IMR-90 (cell line): Measurements from ENCODE around the gene TUBGCP2. TPM values are rescaled to one million over a fixed set of nuclear protein-coding genes. Genes with fewer than 3 reads are reported as not detected.

Experiments used
- ATAC-seq: fragments of 200-7000 bp; cut with Tn5 transposase; 2 replicates; pipeline ENCODE4 v1.9.1; 2020; ENCODE audit warnings: low read depth, mild to moderate bottlenecking, moderate library complexity
- BruUV-seq: library from RNA; stranded (reverse); fragments of 400-500 nt; replicated peaks from 2 replicates; lab custom pipeline; 2021; lab: Mats Ljungman, UMichigan
- CTCF ChIA-PET: fragments of 300-600 bp; formaldehyde crosslinking; extraction: SDS; loops from one replicate; lab custom pipeline; 2021; ENCODE audit warnings: antibody characterized with exemption; lab: Yijun Ruan, JAX
- POLR2A ChIA-PET: fragments of 300-600 bp; sonication (Branson Sonifier 250); formaldehyde crosslinking; loops from one replicate; lab custom pipeline; 2022; ENCODE audit warnings: antibody characterized with exemption; ENCODE audit not compliant: unreplicated experiment; lab: Charles Lee
- DNase-seq: peaks from one replicate; pipeline ENCODE4 v3.0.0; 2013
- H2AFZ ChIP-seq: replicated peaks from 2 replicates; pipeline ENCODE3; 2013; ENCODE audit warnings: low read length, mild to moderate bottlenecking; ENCODE audit not compliant: poor library complexity
- H2AK5ac ChIP-seq: 2 replicates; pipeline ENCODE4 v1.6.1; 2013; ENCODE audit warnings: low read depth, low read length, inconsistent platforms
- H2AK9ac ChIP-seq: replicated peaks from 2 replicates; pipeline ENCODE3; 2013; ENCODE audit warnings: mild to moderate bottlenecking, low read depth, low read length, moderate library complexity; ENCODE audit not compliant: poor library complexity
- H2BK120ac ChIP-seq: 2 replicates; pipeline ENCODE4 v1.6.1; 2013; ENCODE audit warnings: low read depth, low read length, inconsistent platforms
- H2BK15ac ChIP-seq: 3 replicates; pipeline ENCODE4 v1.6.1; 2013; ENCODE audit warnings: low read depth, low read length, inconsistent platforms
- H2BK20ac ChIP-seq: 2 replicates; pipeline ENCODE4 v1.6.1; 2013; ENCODE audit warnings: low read depth, mild to moderate bottlenecking, inconsistent platforms, low read length, moderate library complexity
- H2BK5ac ChIP-seq: 2 replicates; pipeline ENCODE4 v1.6.1; 2013; ENCODE audit warnings: mild to moderate bottlenecking, low read depth, low read length, inconsistent platforms; ENCODE audit not compliant: poor library complexity, severe bottlenecking
- H3K14ac ChIP-seq: replicated peaks from 2 replicates; pipeline ENCODE4 v1.6.1; 2013; ENCODE audit warnings: low read depth, low read length, inconsistent platforms
- H3K18ac ChIP-seq: 2 replicates; pipeline ENCODE4 v1.6.1; 2013; ENCODE audit warnings: low read depth, low read length, control low read depth
- H3K23ac ChIP-seq: 2 replicates; pipeline ENCODE4 v1.6.1; 2013; ENCODE audit warnings: low read depth, low read length, inconsistent platforms
- H3K27ac ChIP-seq: 2 replicates; pipeline ENCODE4 v1.5.1; 2013; ENCODE audit warnings: mild to moderate bottlenecking, control low read depth, low read length; ENCODE audit not compliant: insufficient read depth
- H3K27me3 ChIP-seq: 2 replicates; pipeline ENCODE4 v1.6.1; 2013; ENCODE audit warnings: low read length; ENCODE audit not compliant: control insufficient read depth, insufficient read depth
- H3K36me3 ChIP-seq: 2 replicates; pipeline ENCODE4 v1.6.1; 2013; ENCODE audit warnings: low read length, mixed read lengths; ENCODE audit not compliant: control insufficient read depth, insufficient read depth
- H3K4ac ChIP-seq: 2 replicates; pipeline ENCODE4 v1.6.1; 2013; ENCODE audit warnings: low read depth, low read length, inconsistent platforms
- H3K4me1 ChIP-seq: 2 replicates; pipeline ENCODE4 v1.6.1; 2013; ENCODE audit warnings: low read length, mixed read lengths; ENCODE audit not compliant: control insufficient read depth, insufficient read depth
- H3K4me2 ChIP-seq: 2 replicates; pipeline ENCODE4 v1.6.1; 2013; ENCODE audit warnings: low read depth, mild to moderate bottlenecking, control low read depth, low read length, moderate library complexity
- H3K4me3 ChIP-seq: 2 replicates; pipeline ENCODE4 v1.5.1; 2013; ENCODE audit warnings: low read depth, mild to moderate bottlenecking, control low read depth, low read length, moderate library complexity; ENCODE audit not compliant: insufficient read depth
- H3K56ac ChIP-seq: 2 replicates; pipeline ENCODE4 v1.6.1; 2013; ENCODE audit warnings: low read length, inconsistent platforms; ENCODE audit not compliant: insufficient read depth; ENCODE audit errors: extremely low read depth
- H3K79me1 ChIP-seq, 2 experiments: 2 replicates each; pipeline ENCODE4 v1.6.1; 2013; ENCODE audit warnings: low read length in 2 of 2, inconsistent platforms in 1 of 2, low read depth in 1 of 2
- H3K9ac ChIP-seq: 2 replicates; pipeline ENCODE4 v1.6.1; 2013; ENCODE audit warnings: low read depth, low read length, control low read depth
- H3K9me1 ChIP-seq: 2 replicates; pipeline ENCODE4 v1.6.1; 2013; ENCODE audit warnings: low read length, inconsistent platforms; ENCODE audit not compliant: insufficient read depth
- H3K9me3 ChIP-seq: 2 replicates; pipeline ENCODE4 v1.6.1; 2013; ENCODE audit warnings: low read length; ENCODE audit not compliant: control insufficient read depth, insufficient read depth
- H4K20me1 ChIP-seq: 2 replicates; pipeline ENCODE4 v1.6.1; 2013; ENCODE audit warnings: low read length, inconsistent platforms; ENCODE audit not compliant: insufficient read depth
- H4K5ac ChIP-seq: 2 replicates; pipeline ENCODE4 v1.6.1; 2013; ENCODE audit warnings: mild to moderate bottlenecking, low read depth, low read length, control low read depth
- H4K8ac ChIP-seq, 2 experiments: 2 replicates each; pipeline ENCODE4 v1.6.1; 2013; ENCODE audit warnings: low read depth in 2 of 2, low read length in 2 of 2, control low read depth in 1 of 2, inconsistent platforms in 1 of 2
- H4K91ac ChIP-seq: 2 replicates; pipeline ENCODE4 v1.6.1; 2013; ENCODE audit warnings: low read depth, low read length, inconsistent platforms; ENCODE audit not compliant: insufficient read depth
- BHLHE40 ChIP-seq: fragments of 150-350 bp; IDR thresholded peaks from 2 replicates; pipeline ENCODE4 v1.6.1; 2016; ENCODE audit warnings: mild to moderate bottlenecking, low read depth, low read length
- CEBPB ChIP-seq: IDR thresholded peaks from 2 replicates; pipeline ENCODE4 v1.6.1; 2012; ENCODE audit warnings: low read depth, low read length, improper control_type of control experiment
- CHD1 ChIP-seq: IDR thresholded peaks from 2 replicates; pipeline ENCODE4 v1.6.1; 2012; ENCODE audit warnings: low read depth, low read length, improper control_type of control experiment
- CTCF ChIP-seq: conservative IDR thresholded peaks from 2 replicates; pipeline ENCODE4 v1.5.1; 2012; ENCODE audit warnings: mild to moderate bottlenecking, low read depth, low read length, improper control_type of control experiment
- ELK1 ChIP-seq: fragments of 150-350 bp; IDR thresholded peaks from 2 replicates; pipeline ENCODE4 v1.6.1; 2016; ENCODE audit warnings: low read depth, mild to moderate bottlenecking, low read length, moderate library complexity, borderline replicate concordance
- FOS ChIP-seq: fragments of 150-350 bp; IDR thresholded peaks from 2 replicates; pipeline ENCODE4 v1.6.1; 2016; ENCODE audit warnings: low read depth, low read length
- MAFK ChIP-seq: IDR thresholded peaks from 2 replicates; pipeline ENCODE4 v1.6.1; 2012; ENCODE audit warnings: low read depth, low read length, improper control_type of control experiment
- MAZ ChIP-seq: IDR thresholded peaks from 2 replicates; pipeline ENCODE4 v1.6.1; 2012; ENCODE audit warnings: low read depth, mild to moderate bottlenecking, low read length, improper control_type of control experiment, moderate library complexity, borderline replicate concordance
- MXI1 ChIP-seq: IDR thresholded peaks from 2 replicates; pipeline ENCODE4 v1.6.1; 2012; ENCODE audit warnings: low read depth, mild to moderate bottlenecking, low read length, moderate library complexity, borderline replicate concordance
- NFE2L2 ChIP-seq: fragments of 150-350 bp; IDR thresholded peaks from 2 replicates; pipeline ENCODE4 v1.6.1; 2016; ENCODE audit warnings: low read depth, mild to moderate bottlenecking, low read length
- POLR2A ChIP-seq: IDR thresholded peaks from 2 replicates; pipeline ENCODE4 v1.6.1; 2012; ENCODE audit warnings: mild to moderate bottlenecking, low read depth, low read length
- RAD21 ChIP-seq: IDR thresholded peaks from 2 replicates; pipeline ENCODE4 v1.6.1; 2012; ENCODE audit warnings: low read length, improper control_type of control experiment
- RCOR1 ChIP-seq: IDR thresholded peaks from 2 replicates; pipeline ENCODE4 v1.6.1; 2012; ENCODE audit warnings: mild to moderate bottlenecking, low read length, improper control_type of control experiment; ENCODE audit not compliant: insufficient replicate concordance
- RFX5 ChIP-seq: IDR thresholded peaks from 2 replicates; pipeline ENCODE4 v1.8.0; 2012; ENCODE audit warnings: low read depth, mild to moderate bottlenecking, low read length, moderate library complexity
- SMC3 ChIP-seq: fragments of 150-350 bp; IDR thresholded peaks from 2 replicates; pipeline ENCODE4 v1.6.1; 2016; ENCODE audit warnings: low read depth, mild to moderate bottlenecking, antibody characterized with exemption, low read length, moderate library complexity
- USF2 ChIP-seq: fragments of 150-350 bp; IDR thresholded peaks from 2 replicates; pipeline ENCODE4 v1.6.1; 2017; ENCODE audit warnings: mild to moderate bottlenecking, antibody characterized with exemption, low read length, low read depth
- WGBS, 2 experiments: methylation state at CpG; one replicate each; pipeline versions ENCODE4 v1.1.5 to v1.1.7; 2013; ENCODE audit warnings: missing lambda C conversion rate in 2 of 2; ENCODE audit not compliant: insufficient read length in 1 of 2; ENCODE audit errors: extremely low coverage in 2 of 2; 5-methylcytosine and 5-hydroxymethylcytosine counted together
- dilution Hi-C: fragments of 300-500 bp; cut with HindIII; formaldehyde crosslinking; loops from one replicate; pipeline ENCODE4 v1.14.3; 2018; ENCODE audit warnings: low sequenced_read_pairs; ENCODE audit not compliant: unreplicated experiment
- in situ Hi-C: fragments of 300-500 bp; cut with MboI; formaldehyde crosslinking; loops from 3 replicates; pipeline ENCODE4 v1.14.3; 2019; ENCODE audit warnings: low sequenced_read_pairs, inconsistent platforms, mixed read lengths
- intact Hi-C: fragments of 100-400 bp; cut with micrococcal nuclease; formaldehyde crosslinking; loops from 2 replicates; pipeline ENCODE4 v1.10.0; 2022
- polyA plus RNA-seq, 3 experiments: library from polyadenylated mRNA; depleted of rRNA; stranded (reverse); fragments of >200 nt; gene quantifications; 2 replicates each; pipeline ENCODE4 v1.2.3, GENCODE V29; 2012; ENCODE audit warnings: low replicate concordance in 1 of 3
- total RNA-seq: library from RNA; depleted of rRNA; stranded (reverse); fragments of >200 nt; gene quantifications from 2 replicates; pipeline ENCODE4 v1.2.3, GENCODE V29; 2012

The TUBGCP2 gene
- total and polyA plus RNA-seq, 2 of the 4 experiments (the other 2 are of a cell fraction): 48.1 to 72.6 TPM

- H4K8ac ChIP-seq: no peak overlapping the region
- H3K79me1 ChIP-seq: no peaks in the 10 kb centered on the region
- no peaks in the 10 kb centered on the region; the same call in 1 of the 2 replicates for H3K27me3 ChIP-seq
- peaks cover 8% of the 10 kb centered on the region; the same call in 1 of the 2 replicates for H3K36me3 ChIP-seq
- H3K4ac ChIP-seq: no peak overlapping the region
- H3K4me2 ChIP-seq: no peak overlapping the region
- no peak overlapping the region for H3K18ac ChIP-seq
- H3K4me3 ChIP-seq: no peak overlapping the region
- no peaks in the 10 kb centered on the region for H3K9me3 ChIP-seq
- no peak for DNase-seq
- no peak overlapping the region for H2BK120ac ChIP-seq
- no peak overlapping the region for H2AFZ ChIP-seq
- H3K23ac ChIP-seq: no peak overlapping the region
- H3K14ac ChIP-seq: no peak overlapping the region
- ChIA-PET POLR2A (no interaction called here), CTCF (no interaction called here)
- H4K91ac ChIP-seq: no peak overlapping the region
- no peak for ATAC-seq
- no peak overlapping the region for H4K5ac ChIP-seq
- no peak overlapping the region for H3K27ac ChIP-seq
- no peaks in the 10 kb centered on the region for H3K4me1 ChIP-seq
- H3K56ac ChIP-seq: no peak overlapping the region
- WGBS, 2 experiments: 79% methylated on average over 2 of the region's 9 CpGs; no CpG with 5 or more reads in 1 of the 2 experiments
- intact Hi-C loops: no loop called here
- no peak overlapping the region for H2AK9ac ChIP-seq
- H2BK20ac ChIP-seq: no peak overlapping the region
- no peak overlapping the region for H2BK15ac ChIP-seq
- H2AK5ac ChIP-seq: no peak overlapping the region
- H2BK5ac ChIP-seq: no peak overlapping the region
- H3K9me1 ChIP-seq: peaks cover 3% of the 10 kb centered on the region; the same call in 1 of the 2 replicates
- BruUV-seq: no TSS peak
- TF ChIP-seq BHLHE40 (no peak), CTCF (no peak), MAZ (no peak), CHD1 (no peak), SMC3 (no peak), RAD21 (no peak), NFE2L2 (no peak), MXI1 (no peak), FOS (no peak), POLR2A (no peak), RFX5 (no peak), MAFK (no peak), USF2 (no peak), RCOR1 (no peak), CEBPB (no peak), ELK1 (no peak)
- dilution Hi-C loops: no loop called here
- in situ Hi-C loops: no loop called here
- H4K20me1 ChIP-seq: no peaks in the 10 kb centered on the region
- no peak overlapping the region for H3K9ac ChIP-seq
Measured at GRCh38 chr10:133316266-133316665, 7.6 kb upstream of the TUBGCP2 start.
